GM18511 (cell line): ENCODE data around the gene PPARGC1A.

ENCODE experiments used
- ATAC-seq: cut with Tn5 transposase; IDR thresholded peaks from one replicate; pipeline ENCODE4 v1.9.1; 2021; ENCODE audit warnings: mild to moderate bottlenecking, moderate library complexity; ENCODE audit not compliant: unreplicated experiment

The PPARGC1A gene, protein sequence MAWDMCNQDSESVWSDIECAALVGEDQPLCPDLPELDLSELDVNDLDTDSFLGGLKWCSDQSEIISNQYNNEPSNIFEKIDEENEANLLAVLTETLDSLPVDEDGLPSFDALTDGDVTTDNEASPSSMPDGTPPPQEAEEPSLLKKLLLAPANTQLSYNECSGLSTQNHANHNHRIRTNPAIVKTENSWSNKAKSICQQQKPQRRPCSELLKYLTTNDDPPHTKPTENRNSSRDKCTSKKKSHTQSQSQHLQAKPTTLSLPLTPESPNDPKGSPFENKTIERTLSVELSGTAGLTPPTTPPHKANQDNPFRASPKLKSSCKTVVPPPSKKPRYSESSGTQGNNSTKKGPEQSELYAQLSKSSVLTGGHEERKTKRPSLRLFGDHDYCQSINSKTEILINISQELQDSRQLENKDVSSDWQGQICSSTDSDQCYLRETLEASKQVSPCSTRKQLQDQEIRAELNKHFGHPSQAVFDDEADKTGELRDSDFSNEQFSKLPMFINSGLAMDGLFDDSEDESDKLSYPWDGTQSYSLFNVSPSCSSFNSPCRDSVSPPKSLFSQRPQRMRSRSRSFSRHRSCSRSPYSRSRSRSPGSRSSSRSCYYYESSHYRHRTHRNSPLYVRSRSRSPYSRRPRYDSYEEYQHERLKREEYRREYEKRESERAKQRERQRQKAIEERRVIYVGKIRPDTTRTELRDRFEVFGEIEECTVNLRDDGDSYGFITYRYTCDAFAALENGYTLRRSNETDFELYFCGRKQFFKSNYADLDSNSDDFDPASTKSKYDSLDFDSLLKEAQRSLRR

DNA sequence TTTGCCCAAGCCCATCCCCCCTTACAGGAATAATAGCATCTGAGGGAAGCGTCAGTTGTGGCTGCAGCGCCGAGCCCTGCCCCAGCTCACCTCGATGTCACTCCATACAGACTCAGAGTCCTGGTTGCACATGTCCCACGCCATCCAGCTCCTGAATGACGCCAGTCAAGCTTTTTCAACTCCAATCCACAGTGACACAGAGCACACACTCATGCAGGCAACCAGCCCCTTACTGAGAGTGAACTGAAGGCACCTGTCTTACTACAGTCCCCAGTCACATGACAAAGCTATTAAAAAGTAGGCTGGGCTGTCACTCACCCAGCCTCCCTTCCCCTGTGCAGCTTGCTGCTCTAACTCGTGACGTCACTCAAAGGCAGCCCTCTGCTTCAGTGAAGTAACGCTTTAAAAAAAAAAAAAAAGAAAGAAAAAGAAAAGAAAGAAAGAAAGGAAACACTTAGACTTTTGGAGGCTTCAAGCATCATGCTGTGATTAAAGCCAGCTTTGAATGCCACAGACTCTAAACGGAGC is at the start of gene PPARGC1A:
PPARGC1A (minus strand) TSS at position 234 of the 528 bp plus-strand sequence; CDS start at position 144, 90 bp downstream.
- peak; percentile 77 for ATAC-seq

DNA sequence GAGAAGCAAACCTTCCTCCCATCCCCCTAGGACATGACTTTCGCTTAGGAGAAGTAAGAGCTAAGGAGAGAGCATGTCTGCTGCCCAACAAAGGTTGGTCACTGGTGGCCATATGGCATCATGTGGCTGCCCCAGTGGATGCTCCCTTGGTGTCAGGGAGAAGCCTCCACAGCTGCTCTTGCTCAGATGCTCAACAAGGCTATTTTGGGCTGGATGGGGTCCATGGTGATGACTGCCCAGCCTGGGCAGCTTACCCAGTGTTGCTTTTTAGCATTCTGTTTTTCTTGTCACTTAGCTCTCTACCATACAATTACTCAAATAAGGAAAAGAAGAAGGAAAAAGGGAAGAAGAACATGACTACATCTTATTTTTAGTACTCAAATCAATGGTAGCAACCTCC is 48.9 kb upstream of the PPARGC1A start:
- no peak for ATAC-seq

DNA sequence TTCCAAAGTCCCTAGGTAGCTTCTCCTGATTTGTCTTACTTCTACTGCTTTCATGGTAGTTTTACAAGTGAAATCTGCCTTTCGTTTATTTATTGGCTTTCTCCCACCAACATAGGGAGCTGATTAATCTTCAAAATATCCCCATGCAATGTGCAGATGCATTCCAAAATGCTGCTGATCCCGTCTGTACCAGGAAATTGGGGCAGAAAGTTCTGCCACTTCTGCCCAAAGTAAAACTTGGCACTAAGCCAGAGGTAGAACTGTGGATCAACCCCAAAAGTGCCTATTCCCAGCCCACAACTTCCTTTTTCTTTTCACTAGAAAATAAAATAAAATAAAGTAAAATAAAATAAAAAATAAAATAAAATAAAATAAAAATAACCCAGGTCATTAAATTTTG is 47.3 kb upstream of the PPARGC1A start:
- ATAC-seq = no peak

DNA sequence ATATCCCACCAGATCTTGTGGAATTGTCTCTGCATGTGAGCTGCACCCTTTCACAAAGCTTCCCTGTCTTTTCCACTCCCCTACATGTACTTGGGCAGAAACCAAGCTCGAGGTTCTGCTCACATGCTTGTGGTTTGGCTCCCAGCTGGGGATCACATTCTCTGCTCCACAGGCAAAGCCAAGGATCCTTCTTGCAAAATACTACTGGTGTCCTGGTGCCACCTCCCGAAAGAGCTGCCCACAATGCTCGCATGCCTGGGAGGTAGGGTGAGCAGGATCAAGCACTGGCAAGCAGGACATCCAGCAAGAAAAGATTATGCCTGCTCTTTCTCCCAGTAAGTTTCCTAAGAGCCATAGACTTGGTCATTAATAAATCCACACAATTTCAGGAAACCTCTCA is 45.1 kb upstream of the PPARGC1A start:
- ATAC-seq = no peak

DNA sequence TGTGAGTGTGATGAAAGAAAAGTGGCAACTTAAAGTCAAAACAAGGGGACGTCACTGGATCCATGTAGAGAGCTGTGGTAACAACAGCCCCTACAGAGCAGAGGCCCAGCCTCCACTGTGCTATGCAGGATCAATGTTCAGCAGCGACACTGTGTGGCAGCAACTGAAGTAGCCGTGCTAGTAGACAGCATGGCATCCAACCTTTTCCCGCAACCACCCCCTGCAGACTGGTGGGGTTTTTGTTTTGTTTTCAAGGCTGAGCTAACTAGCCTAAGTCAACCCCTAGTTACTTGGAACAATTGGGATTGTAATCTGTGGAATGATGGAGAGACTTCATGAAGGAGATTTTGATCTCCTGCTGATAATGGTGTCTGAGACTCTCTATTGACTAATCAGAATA is 44.4 kb upstream of the PPARGC1A start:
- ATAC-seq = no peak

DNA sequence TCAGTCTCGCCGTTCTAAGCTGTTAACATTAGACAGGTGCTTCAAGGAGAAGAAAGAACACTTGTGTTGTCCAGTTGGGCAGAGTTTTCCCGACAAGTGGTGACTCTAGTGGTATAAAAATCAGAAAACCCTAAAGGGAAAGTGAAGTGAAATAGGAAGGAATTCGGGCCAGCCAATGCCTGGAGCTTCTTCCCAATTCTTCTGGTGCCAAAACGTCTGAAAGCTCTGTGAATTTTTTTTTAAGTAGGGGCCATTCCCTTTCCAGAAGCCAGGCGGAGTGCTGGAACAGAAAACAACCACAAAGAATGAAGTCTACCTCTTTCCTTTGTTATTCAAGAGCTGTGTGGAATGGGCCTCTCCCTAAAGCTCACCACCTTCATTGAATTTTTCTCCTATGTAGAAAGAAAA is 43.1 kb upstream of the PPARGC1A start:
- no peak for ATAC-seq

DNA sequence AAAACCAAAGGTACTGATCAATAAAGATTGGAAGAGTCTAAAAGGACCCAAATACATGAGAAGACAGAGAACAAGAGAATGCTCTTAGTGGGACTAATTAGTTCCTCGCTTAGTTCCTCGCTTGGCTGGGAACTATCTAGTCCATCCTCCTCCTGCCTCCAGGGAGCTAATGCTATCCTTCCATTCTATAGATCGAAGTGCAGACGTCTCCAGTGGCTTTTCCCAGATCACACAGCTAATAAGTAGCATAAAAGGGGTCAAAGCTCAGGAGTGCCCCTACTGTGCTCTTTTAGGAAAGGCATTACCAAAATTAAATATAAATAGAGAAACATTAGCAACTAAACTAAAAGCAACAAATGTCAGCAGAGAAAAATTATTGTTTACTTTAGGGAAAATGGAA is 42.3 kb upstream of the PPARGC1A start:
- ATAC-seq = no peak

DNA sequence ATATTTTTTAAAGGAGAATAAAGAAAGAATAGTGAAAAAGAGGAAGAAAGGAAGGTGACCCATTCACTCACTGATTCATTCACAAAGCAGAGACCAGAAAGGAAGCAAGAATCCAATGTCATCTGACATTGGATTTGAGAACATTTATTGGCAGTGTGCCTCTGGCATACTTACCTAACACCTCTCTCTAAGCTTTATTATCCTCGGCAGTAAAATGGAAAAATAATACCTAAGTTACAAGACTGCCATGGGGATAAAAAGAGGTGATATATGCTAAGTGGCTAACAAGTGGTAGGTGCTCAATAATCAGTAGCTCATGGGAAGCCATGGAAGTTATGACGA is 41.6 kb upstream of the PPARGC1A start:
- ATAC-seq = no peak

DNA sequence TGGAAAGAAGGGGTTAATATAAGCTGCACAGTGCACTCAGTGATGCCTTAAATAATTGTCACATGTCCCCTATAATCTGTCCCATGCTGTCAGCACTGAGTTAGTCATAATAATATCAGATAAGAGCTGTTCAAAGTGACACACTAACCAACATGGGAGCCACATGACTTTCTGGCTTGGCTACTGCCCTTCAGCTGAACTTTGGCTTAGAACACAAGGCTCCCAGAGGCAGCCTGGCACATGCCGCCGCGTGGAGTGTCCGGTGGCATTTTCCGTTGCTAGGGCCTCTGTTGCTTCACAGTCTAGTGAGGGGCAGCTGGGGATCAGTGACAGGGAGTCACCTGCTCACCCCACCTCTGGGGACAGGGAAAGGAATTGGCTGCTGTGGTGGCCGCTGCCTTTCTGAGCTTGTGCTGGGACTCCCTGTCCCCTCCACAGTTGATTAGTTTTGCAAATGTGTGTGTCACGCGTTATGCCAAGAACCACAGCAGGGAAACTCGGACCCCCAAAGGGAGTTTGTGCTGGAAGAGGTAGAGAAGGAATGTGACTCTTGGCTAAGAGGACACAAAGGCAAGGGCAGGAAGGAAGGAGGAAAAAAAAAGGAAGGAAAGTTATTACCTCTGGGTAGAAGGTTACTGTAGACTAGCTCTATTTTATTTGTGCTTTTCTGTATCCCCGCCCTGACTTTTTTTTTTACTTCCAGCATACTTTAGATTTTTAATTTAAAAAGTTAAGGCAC is 41.1 kb upstream of the PPARGC1A start:
- ATAC-seq = no peak

DNA sequence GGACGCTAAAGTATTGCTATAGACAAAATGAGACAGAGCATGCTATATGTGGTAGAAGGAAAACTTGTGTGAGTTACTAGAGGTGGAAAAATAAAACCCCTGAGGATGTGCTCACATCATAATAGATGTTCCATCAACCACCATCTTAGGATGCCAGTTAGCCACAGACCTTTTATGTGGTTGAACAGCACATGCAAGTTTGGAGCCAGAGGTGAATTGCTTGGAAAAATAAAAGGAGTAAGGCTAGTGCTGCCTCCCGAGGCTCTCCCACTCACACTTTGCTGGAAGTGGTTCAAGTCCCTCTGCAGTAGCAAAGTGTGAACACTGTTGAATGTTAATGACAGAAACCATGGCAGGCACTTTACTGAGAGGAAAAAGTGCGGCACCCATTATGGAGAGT is 39.4 kb upstream of the PPARGC1A start:
- ATAC-seq = no peak

DNA sequence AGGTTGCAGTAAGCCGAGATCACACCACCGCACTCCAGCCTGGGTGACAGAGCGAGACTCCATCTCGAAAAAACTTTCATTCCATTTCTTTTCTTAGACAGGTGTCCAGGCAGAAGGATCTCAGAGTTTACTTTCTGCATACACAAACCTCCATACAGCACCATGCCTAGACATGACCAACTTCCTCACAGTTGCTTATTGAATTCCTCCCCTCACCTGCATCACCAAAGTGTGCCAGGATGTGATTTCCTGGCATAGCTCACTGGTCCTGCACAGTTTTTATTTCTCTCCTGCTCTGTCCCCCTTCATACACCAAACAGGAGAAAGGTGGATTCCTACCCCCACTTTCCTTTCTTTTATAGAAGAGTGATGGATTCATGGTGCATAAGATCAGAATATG is 34.7 kb upstream of the PPARGC1A start:
- ATAC-seq = no peak

DNA sequence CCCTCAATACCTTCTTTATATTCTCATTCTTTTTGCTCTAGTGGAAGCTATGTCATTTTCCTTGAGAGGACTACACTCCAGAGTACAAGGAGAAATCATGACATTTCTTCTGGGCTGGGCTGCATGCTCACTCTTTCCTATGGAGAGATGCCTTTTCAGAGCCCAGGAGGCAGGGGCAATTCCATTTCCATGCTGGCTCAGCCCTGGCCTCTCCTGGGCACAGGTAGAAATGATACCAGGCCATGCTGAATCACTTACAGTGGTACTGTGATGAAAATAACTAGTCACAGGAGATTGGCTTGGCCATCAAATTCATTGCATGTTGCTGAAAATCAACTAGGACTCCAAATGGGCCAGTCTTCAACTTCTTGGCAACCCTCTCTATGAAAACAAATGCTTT is 34.0 kb upstream of the PPARGC1A start:
- ATAC-seq = no peak

DNA sequence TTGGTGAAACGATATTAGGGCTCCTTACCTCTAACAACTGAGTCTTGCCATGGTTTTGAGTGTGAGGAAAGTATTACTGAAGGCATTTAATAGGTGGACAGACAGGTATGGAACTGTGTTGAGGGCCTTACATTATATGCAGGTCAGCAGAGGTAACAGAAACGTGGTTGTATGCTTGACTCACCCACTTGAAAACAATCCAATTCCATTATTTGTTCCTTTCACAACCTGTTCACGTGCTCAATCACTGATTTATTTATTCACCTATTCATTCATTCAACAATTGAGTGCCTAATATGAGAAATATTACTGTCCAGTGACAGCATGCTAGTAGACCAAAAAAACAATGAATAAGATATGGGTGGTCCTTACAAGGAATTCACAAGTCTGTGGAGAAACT is 33.3 kb upstream of the PPARGC1A start:
- ATAC-seq = no peak

DNA sequence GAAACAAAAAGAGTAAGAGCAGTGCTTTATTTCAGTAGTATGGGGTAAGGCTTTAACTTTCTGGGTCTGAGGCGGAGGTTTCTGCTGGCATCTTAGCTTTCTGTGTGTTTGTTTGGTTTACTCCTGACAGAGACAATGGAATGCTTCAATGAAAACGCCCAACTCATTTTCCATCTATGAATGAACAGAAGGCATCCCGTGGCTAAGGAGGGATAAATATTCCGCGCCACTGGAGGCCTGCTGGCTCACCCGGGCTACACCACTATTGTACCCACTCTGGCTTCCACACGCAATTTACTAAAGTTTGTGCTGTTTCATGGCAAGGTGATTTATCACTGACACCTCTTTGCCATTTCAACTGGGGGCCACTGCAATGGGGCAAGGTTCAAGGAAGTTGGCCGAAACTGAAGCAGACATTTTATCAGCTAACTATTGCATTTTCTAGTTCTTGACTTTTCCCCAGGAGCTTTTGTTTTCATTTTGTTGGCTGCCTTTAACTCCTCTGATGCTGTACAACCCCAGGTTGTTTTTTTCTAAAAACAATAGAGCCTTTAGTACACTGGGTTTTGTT is 32.8 kb upstream of the PPARGC1A start:
- no peak for ATAC-seq

DNA sequence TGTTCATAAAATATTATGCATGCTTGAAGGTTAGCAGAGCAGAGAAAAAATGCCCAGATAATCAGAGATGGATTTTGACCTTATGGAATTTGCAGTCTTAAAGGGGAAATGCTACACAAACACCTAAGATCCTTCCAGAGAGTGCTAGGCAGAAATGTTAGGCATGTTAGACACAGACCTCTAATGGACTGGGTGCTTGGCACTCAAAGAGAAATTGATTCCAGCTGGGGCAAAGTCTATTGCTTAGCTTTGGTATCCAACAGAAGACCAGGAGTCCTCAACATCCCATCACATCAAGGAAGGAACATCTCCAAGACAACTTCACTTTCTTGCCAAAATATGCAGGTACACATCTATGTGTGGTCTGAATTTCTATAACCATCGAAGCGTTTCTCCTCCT is 32.2 kb upstream of the PPARGC1A start:
- ATAC-seq = no peak

DNA sequence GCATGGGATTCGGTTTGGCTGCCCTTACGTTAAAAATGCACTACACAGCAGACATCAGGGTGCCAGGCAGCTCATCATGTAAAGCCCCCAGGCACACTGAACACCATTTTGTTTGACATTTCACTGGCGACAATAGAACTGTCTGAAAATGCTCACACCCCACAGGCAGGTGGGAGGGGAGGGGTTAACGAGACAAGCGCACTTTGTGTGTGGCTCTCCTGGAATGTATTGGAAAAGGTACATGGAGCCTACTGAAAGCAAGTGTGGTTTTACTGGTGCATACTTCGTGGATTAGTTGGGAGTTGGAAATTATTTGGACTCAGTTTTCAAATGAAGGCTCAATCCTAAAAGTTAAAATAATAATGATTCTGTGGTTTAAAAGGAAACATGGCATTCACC is 31.6 kb upstream of the PPARGC1A start:
- ATAC-seq = no peak

DNA sequence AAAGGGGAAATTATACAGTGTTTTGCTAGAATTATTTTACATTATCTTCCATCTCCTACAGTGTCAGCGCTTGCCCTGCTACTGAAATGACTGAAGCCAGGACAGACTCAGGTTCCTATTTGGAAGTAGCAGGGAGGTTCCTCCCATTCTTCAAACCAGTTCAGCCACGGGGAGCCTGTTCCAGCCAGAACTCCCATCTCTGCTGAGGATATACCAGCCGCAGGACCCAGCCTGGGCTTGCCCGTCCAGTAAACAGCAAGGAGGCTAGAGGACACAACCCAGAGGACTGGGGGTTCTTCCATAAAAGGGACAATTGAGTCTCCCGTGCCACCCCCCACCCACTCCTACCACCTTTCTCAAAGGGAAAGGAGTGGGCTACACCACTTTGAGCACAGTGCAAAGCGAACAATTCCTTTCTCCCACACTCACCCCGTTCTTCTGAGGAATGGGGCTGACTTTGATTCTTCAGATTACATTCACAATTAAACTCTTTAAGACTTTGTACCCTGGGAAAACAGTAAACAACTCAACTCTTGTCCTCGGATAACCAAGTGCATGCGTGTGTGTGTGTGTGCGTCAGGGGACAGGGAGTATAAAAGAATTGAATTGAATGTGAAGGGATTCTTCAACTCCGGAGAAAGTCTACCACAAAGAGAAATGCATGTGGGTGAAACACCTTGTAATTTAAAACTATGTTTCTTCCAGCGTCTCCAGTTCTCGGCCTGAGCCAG is 31.0 kb upstream of the PPARGC1A start:
- no peak for ATAC-seq

DNA sequence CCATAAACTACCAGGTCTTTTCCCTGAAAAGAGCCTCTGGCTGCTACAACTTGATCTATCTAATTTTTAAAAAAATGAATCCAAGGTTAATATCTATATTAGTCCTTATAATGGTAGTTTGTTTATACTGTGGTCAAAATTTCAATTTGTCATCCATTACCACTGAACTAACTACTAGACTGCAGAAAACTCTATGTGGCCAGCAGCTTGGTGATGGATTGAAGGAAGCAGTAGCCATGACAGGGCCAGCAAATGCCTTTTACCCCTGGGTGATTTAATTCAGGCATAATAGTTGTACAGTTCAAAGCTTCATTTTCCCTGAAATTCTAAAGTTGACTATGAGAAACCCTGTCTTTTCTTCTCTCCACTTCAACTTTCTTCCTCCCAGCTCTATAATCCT is 30.4 kb upstream of the PPARGC1A start:
- ATAC-seq = no peak

DNA sequence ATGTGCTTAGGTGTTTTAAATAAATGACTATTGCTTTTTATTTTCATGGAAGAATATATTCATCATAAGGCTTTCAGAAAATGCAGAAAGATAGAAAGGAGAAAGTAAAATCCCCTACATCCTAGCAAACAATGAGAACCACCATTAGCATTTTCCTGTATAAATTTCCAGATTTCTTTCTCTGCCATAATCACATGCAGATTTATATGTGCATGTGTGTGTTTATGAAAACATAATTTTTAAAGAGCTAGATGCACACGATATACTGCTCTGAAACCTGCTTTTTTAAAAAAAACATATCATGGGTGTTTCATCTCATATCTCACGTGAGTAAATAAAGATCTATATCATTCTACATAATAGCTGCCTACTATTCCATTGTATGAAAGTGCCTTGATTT is 26.4 kb upstream of the PPARGC1A start:
- no peak for ATAC-seq

DNA sequence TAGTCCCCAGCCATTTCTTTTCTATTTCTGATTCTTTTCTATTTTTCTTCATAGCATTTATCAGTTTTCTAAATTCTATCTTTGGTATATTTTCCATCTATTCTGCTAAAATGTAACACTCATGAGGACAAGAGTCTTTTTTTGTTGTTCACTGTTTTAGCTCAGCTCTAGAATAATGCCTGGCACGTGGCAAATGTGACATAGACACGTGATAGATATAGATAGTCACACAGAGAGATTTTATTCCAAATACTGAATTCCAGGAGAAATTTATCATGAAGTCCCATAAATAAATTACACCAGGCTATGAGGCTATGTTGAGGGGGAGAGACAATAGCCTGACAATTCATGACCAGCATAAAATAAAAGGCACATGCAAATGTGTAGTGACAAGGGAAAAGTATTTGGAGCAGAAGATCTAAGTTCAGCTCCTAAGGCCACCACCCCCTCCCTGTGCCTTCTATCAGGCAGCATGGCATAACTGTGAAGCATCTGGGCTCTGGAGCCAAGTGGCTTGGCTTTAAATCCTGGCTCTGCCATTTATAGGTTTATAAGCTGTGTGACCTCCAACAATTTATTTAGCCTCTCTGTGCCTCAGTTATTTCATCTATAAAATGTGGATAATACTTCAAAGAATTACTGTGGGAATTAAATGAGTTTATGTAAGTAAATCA is 25.7 kb upstream of the PPARGC1A start:
- ATAC-seq = no peak
